ENCODE results near the gene INPP1. TPM values are rescaled to one million over a fixed set of nuclear protein-coding genes. Genes with fewer than 3 reads are reported as not detected.

The INPP1 gene
- total RNA-seq, 1 donor from 2014 or later: 15.3 TPM

GRCh38 chr2:190396271-190396670 lies 52.9 kb downstream of the INPP1 start:
- H3K27ac Mint-ChIP-seq (ENCODE audit: unreplicated experiment): no peak overlapping the region
- H3K9me3 Mint-ChIP-seq: no peaks in the 10 kb centered on the region
- no peaks in the 10 kb centered on the region for H3K36me3 Mint-ChIP-seq (ENCODE audit: low read depth)
- H3K27me3 Mint-ChIP-seq (ENCODE audit: low read depth): peaks cover 51% of the 10 kb centered on the region
- no peak for DNase-seq (ENCODE audit: low read depth, low spot score)
- H3K4me3 Mint-ChIP-seq: no peak overlapping the region
- TF ChIP-seq CTCF (conservative IDR thresholded peaks at IDR 0.05): no peak
- no peaks in the 10 kb centered on the region for H3K4me1 Mint-ChIP-seq

GRCh38 chr2:190402986-190403603 lies 59.7 kb downstream of the INPP1 start:
- no peak overlapping the region for H3K27ac Mint-ChIP-seq (ENCODE audit: unreplicated experiment)
- no peak overlapping the region for H3K4me3 Mint-ChIP-seq
- no peak for TF ChIP-seq CTCF (conservative IDR thresholded peaks at IDR 0.05)
- H3K4me1 Mint-ChIP-seq: peaks cover 6% of the 10 kb centered on the region
- no peaks in the 10 kb centered on the region for H3K36me3 Mint-ChIP-seq (ENCODE audit: low read depth)
- no peak for DNase-seq (ENCODE audit: low read depth, low spot score)
- no peaks in the 10 kb centered on the region for H3K9me3 Mint-ChIP-seq
- peaks cover 11% of the 10 kb centered on the region for H3K27me3 Mint-ChIP-seq (ENCODE audit: low read depth)

- no peak overlapping the region for H3K4me3 Mint-ChIP-seq
- TF ChIP-seq CTCF (conservative IDR thresholded peaks at IDR 0.05): no peak
- peaks cover 11% of the 10 kb centered on the region for H3K27me3 Mint-ChIP-seq (ENCODE audit: low read depth)
These were observed 61.1 kb downstream of the INPP1 start for GRCh38 chr2:190404487-190404886.

GRCh38 chr2:190405070-190405469 lies 61.7 kb downstream of the INPP1 start:
- no peak for DNase-seq (ENCODE audit: low read depth, low spot score)
- no peaks in the 10 kb centered on the region for H3K9me3 Mint-ChIP-seq
- H3K36me3 Mint-ChIP-seq (ENCODE audit: low read depth): no peaks in the 10 kb centered on the region
- peaks cover 6% of the 10 kb centered on the region for H3K4me1 Mint-ChIP-seq
- H3K4me3 Mint-ChIP-seq: no peak overlapping the region
- TF ChIP-seq CTCF (conservative IDR thresholded peaks at IDR 0.05): no peak
- no peak overlapping the region for H3K27ac Mint-ChIP-seq (ENCODE audit: unreplicated experiment)
- H3K27me3 Mint-ChIP-seq (ENCODE audit: low read depth): peaks cover 16% of the 10 kb centered on the region

More at GRCh38 chr2:190404487-190404886, 61.1 kb downstream of the INPP1 start:
- DNase-seq (ENCODE audit: low read depth, low spot score): no peak
- Mint-ChIP-seq H3K27ac (ENCODE audit: unreplicated experiment) (no peak overlapping the region), H3K4me1 (peaks cover 6% of the 10 kb centered on the region), H3K36me3 (ENCODE audit: low read depth) (no peaks in the 10 kb centered on the region), H3K9me3 (no peaks in the 10 kb centered on the region)

- Mint-ChIP-seq H3K27ac (ENCODE audit: unreplicated experiment) (no peak overlapping the region), H3K4me3 (no peak overlapping the region), H3K4me1 (peaks cover 6% of the 10 kb centered on the region), H3K36me3 (ENCODE audit: low read depth) (no peaks in the 10 kb centered on the region), H3K27me3 (ENCODE audit: low read depth) (peaks cover 22% of the 10 kb centered on the region), H3K9me3 (no peaks in the 10 kb centered on the region)
- no peak for TF ChIP-seq CTCF (conservative IDR thresholded peaks at IDR 0.05)
- DNase-seq (ENCODE audit: low read depth, low spot score): no peak
These were observed 62.6 kb downstream of the INPP1 start for GRCh38 chr2:190405995-190406394.
